ENCODE measurements around the gene IGSF9.

GRCh38 chr1:159919236-159919865 is 26.1 kb downstream of the IGSF9 start:
- TF ChIP-seq EZH2 (optimal IDR thresholded peaks at IDR 0.05; ENCODE audit: low read depth, low read length) = no peak
- no peak for TF ChIP-seq CTCF (IDR thresholded peaks at IDR 0.05; ENCODE audit: low read length)
- no peak for TF ChIP-seq EZH2phosphoT487 (IDR thresholded peaks at IDR 0.05; ENCODE audit: low read length)

All from MM.1S (cell line).